Measurements from ENCODE around the gene ABHD17A.

DNA sequence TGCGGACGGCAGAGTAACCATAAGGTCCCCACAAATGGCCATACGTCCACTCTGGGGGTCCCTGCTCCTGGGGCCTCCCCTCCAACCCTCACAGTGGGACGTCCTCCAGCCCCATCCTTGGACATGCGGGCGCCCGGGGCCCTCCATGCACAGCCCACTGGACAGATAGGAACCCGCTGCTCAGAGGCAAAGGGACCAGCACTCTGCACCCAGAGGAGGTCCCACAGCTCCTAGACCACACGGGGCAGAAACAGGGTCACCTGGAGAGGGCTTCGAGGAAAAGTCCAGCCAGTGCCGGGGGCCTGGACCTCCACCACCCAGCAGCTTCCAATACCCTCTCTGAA lies 48.1 kb downstream of the ABHD17A start:
- no peak for TF ChIP-seq CTCF (IDR thresholded peaks at IDR 0.05)
- no peak for TF ChIP-seq POLR2A (IDR thresholded peaks at IDR 0.05)
